A673 (cell line): ENCODE data around the gene PBX1. TPM values are rescaled to one million over a fixed set of nuclear protein-coding genes. Genes with fewer than 3 reads are reported as not detected.

Experiments
- BruUV-seq: library from RNA; stranded (reverse); fragments of 400-500 nt; replicated peaks from 2 replicates; lab custom pipeline; 2021; lab: Mats Ljungman, UMichigan
- CTCF ChIA-PET: fragments of 300-600 bp; sonication (Branson Sonifier 250); formaldehyde crosslinking; loops from one replicate; lab custom pipeline; 2022; ENCODE audit warnings: antibody characterized with exemption; lab: Charles Lee
- POLR2A ChIA-PET: fragments of 300-600 bp; sonication (Branson Sonifier 250); formaldehyde crosslinking; loops from one replicate; lab custom pipeline; 2022; ENCODE audit warnings: antibody characterized with exemption; ENCODE audit not compliant: low non-redundant PET; lab: Charles Lee
- DNase-seq: peaks from one replicate; pipeline ENCODE4 v3.0.0-alpha.2; 2015; ENCODE audit warnings: low spot score
- H3K27ac ChIP-seq: fragments of 200-600 bp; sonication (generic); 2 replicates; pipeline ENCODE4 v1.5.1; 2016; ENCODE audit warnings: mixed run types, low read depth, mild to moderate bottlenecking, mixed read lengths, antibody characterized with exemption, low read length; ENCODE audit not compliant: poor library complexity, severe bottlenecking
- H3K27me3 ChIP-seq: fragments of 200-600 bp; sonication (generic); replicated peaks from 2 replicates; pipeline ENCODE4 v1.6.1; 2017; ENCODE audit warnings: mixed run types, low read depth, mild to moderate bottlenecking, mixed read lengths, antibody characterized with exemption, low read length; ENCODE audit not compliant: insufficient read depth, poor library complexity
- H3K36me3 ChIP-seq: fragments of 200-600 bp; sonication (generic); 2 replicates; pipeline ENCODE4 v1.6.1; 2016; ENCODE audit warnings: mixed run types, mild to moderate bottlenecking, mixed read lengths, antibody characterized with exemption, low read length; ENCODE audit not compliant: insufficient read depth, poor library complexity, severe bottlenecking
- H3K4me1 ChIP-seq: fragments of 200-600 bp; sonication (generic); 2 replicates; pipeline ENCODE4 v1.6.1; 2017; ENCODE audit warnings: mixed run types, mild to moderate bottlenecking, mixed read lengths, antibody characterized with exemption, low read length; ENCODE audit not compliant: insufficient read depth, poor library complexity, severe bottlenecking
- H3K4me3 ChIP-seq: fragments of 200-600 bp; sonication (generic); 2 replicates; pipeline ENCODE4 v1.5.1; 2016; ENCODE audit warnings: low read depth, mixed run types, mild to moderate bottlenecking, mixed read lengths, low read length; ENCODE audit not compliant: poor library complexity, severe bottlenecking
- H3K9me3 ChIP-seq: fragments of 200-600 bp; sonication (generic); 2 replicates; pipeline ENCODE4 v1.6.1; 2016; ENCODE audit warnings: mixed run types, low read depth, mild to moderate bottlenecking, mixed read lengths, antibody characterized with exemption, low read length; ENCODE audit not compliant: poor library complexity, severe bottlenecking
- CTCF ChIP-seq: fragments of 300-800, 200-600 bp; sonication (generic); conservative IDR thresholded peaks from 2 replicates; pipeline ENCODE4 v1.5.1; 2017; ENCODE audit warnings: low read depth, mild to moderate bottlenecking, antibody characterized with exemption, low read length, moderate library complexity, mixed read lengths
- EZH2 ChIP-seq: fragments of 200-600 bp; sonication (generic); IDR thresholded peaks from 2 replicates; pipeline ENCODE4 v1.6.1; 2017; ENCODE audit warnings: borderline replicate concordance, low read depth, mild to moderate bottlenecking, mixed read lengths, antibody characterized with exemption, low read length; ENCODE audit not compliant: poor library complexity, severe bottlenecking
- intact Hi-C: fragments of 100-400 bp; cut with micrococcal nuclease; formaldehyde crosslinking; loops from one replicate; pipeline ENCODE4 v1.10.0; 2022; ENCODE audit not compliant: unreplicated experiment
- total RNA-seq: library from RNA; stranded (reverse); gene quantifications from 2 replicates; pipeline ENCODE4 v1.2.3, GENCODE V29; 2021

Gene PBX1
- total RNA-seq, 1 experiment from 2014 or later = 51.5 TPM

- Histone ChIP-seq H3K9me3 (no peaks in the 10 kb centered on the region), H3K36me3 (no peaks in the 10 kb centered on the region), H3K27ac (no peak overlapping the region), H3K27me3 (no peaks in the 10 kb centered on the region), H3K4me3 (no peak overlapping the region), H3K4me1 (no peaks in the 10 kb centered on the region)
- ChIA-PET POLR2A (no interaction called here), CTCF (no interaction called here)
- BruUV-seq = no TSS peak
- TF ChIP-seq EZH2 (no peak), CTCF (no peak)
- intact Hi-C loops = no loop called here
- no peak for DNase-seq
These were observed 336.3 kb downstream of the PBX1 start for GRCh38 chr1:164895026-164895912.

- no peak overlapping the region for H3K27ac ChIP-seq
- BruUV-seq = no TSS peak
- H3K4me3 ChIP-seq = no peak overlapping the region
- intact Hi-C loops = no loop called here
- DNase-seq = no peak
- no peaks in the 10 kb centered on the region for H3K4me1 ChIP-seq
- no peaks in the 10 kb centered on the region for H3K36me3 ChIP-seq
- TF ChIP-seq EZH2 (no peak), CTCF (no peak)
- CTCF ChIA-PET = no interaction called here
- H3K27me3 ChIP-seq = no peaks in the 10 kb centered on the region
- POLR2A ChIA-PET = no interaction called here
- H3K9me3 ChIP-seq = no peaks in the 10 kb centered on the region
These were observed 342.0 kb downstream of the PBX1 start for GRCh38 chr1:164901031-164901430.
